ENCODE results near the gene CAPZA1.
A peak's percentile ranks its signal among the peaks of the same experiment; 100 is the strongest.

The CAPZA1 gene

GRCh38 chr1:112619518-112620376, at the start of gene CAPZA1:
Gene CAPZA1 (plus strand): TSS chr1:112619832. CDS start chr1:112619845, 13 bp downstream.
- TF ChIP-seq CTCF (IDR thresholded peaks at IDR 0.05; ENCODE audit: control insufficient read depth, insufficient read depth, low read depth, low read length, missing control alignments): peak; percentile 3

GRCh38 chr1:112575154-112575804, 44.4 kb upstream of the CAPZA1 start:
- TF ChIP-seq CTCF (IDR thresholded peaks at IDR 0.05; ENCODE audit: control insufficient read depth, insufficient read depth, low read depth, low read length, missing control alignments): no peak
- no peak overlapping the region for H3K4me3 ChIP-seq (ENCODE audit: control insufficient read depth, low read depth, low read length)
- DNase-seq (ENCODE audit: low read depth): peak; percentile 93

More at GRCh38 chr1:112619518-112620376, at the start of gene CAPZA1:
- peak within 1 kb of the TSS; percentile 93 for H3K4me3 ChIP-seq (ENCODE audit: control insufficient read depth, low read depth, low read length)
- DNase-seq (ENCODE audit: low read depth): peak; percentile 59

- no peak overlapping the region for H3K4me3 ChIP-seq (ENCODE audit: control insufficient read depth, low read depth, low read length)
- TF ChIP-seq CTCF (IDR thresholded peaks at IDR 0.05; ENCODE audit: control insufficient read depth, insufficient read depth, low read depth, low read length, missing control alignments): no peak
- DNase-seq (ENCODE audit: low read depth): no peak
Measured at GRCh38 chr1:112576240-112576639, 43.4 kb upstream of the CAPZA1 start.

- peak; percentile 34 for DNase-seq (ENCODE audit: low read depth)
- H3K4me3 ChIP-seq (ENCODE audit: control insufficient read depth, low read depth, low read length): no peak overlapping the region
- TF ChIP-seq CTCF (IDR thresholded peaks at IDR 0.05; ENCODE audit: control insufficient read depth, insufficient read depth, low read depth, low read length, missing control alignments): no peak
Measured at GRCh38 chr1:112579801-112580510, 39.7 kb upstream of the CAPZA1 start.

GRCh38 chr1:112581586-112582192, 37.9 kb upstream of the CAPZA1 start:
- DNase-seq (ENCODE audit: low read depth): no peak
- no peak overlapping the region for H3K4me3 ChIP-seq (ENCODE audit: control insufficient read depth, low read depth, low read length)
- TF ChIP-seq CTCF (IDR thresholded peaks at IDR 0.05; ENCODE audit: control insufficient read depth, insufficient read depth, low read depth, low read length, missing control alignments): no peak

- no peak for DNase-seq (ENCODE audit: low read depth)
- TF ChIP-seq CTCF (IDR thresholded peaks at IDR 0.05; ENCODE audit: control insufficient read depth, insufficient read depth, low read depth, low read length, missing control alignments): no peak
- no peak overlapping the region for H3K4me3 ChIP-seq (ENCODE audit: control insufficient read depth, low read depth, low read length)
Measured at GRCh38 chr1:112583366-112583765, 36.3 kb upstream of the CAPZA1 start.
